ENCODE measurements around the gene FOXL3.

- TF ChIP-seq POLR2A (IDR thresholded peaks at IDR 0.05), result no peak
- peak; percentile 79 to 98 (median 92) for TF ChIP-seq CTCF (IDR thresholded peaks at IDR 0.05 in 4 of 5, conservative IDR thresholded peaks at IDR 0.05 in 1 of 5)
These were observed 32.2 kb downstream of the FOXL3 start for GRCh38 chr7:322111-322671.
